ENCODE data around the gene FN3K. TPM values are rescaled to one million over a fixed set of nuclear protein-coding genes. Genes with fewer than 3 reads are reported as not detected.

Gene FN3K
- total and polyA plus RNA-seq, 2 of the 8 experiments (the other 6 are each of a cell fraction or from before 2014, with no cell fraction given), result 0.88 to 14.2 TPM

- DNase-seq (ENCODE audit: low read depth in 1 of 2, low spot score in 2 of 2), result no peak
- Histone ChIP-seq H4K20me1 (replicated peaks in 1 of 2; ENCODE audit: control insufficient read depth in 1 of 2, insufficient read depth in 2 of 2, low read length in 2 of 2) (peaks cover 0 to 1% of the 10 kb centered on the region in 2 experiments), H3K23me2 (ENCODE audit: low read depth, low read length) (no peaks in the 10 kb centered on the region), H3K4ac (replicated peaks; ENCODE audit: insufficient read length, low read depth, low read length) (no peak overlapping the region), H2BK15ac (ENCODE audit: low read length) (no peak overlapping the region), H3K9me3 (ENCODE audit: insufficient read depth in 2 of 2, low read depth in 1 of 2, low read length in 1 of 2) (no peaks in the 10 kb centered on the region), H3K79me1 (ENCODE audit: low read depth, low read length) (no peaks in the 10 kb centered on the region), H3K27me3 (replicated peaks in 1 of 4; ENCODE audit: control insufficient read depth in 3 of 4, extremely low read depth in 1 of 4, insufficient read depth in 3 of 4, low read length in 3 of 4) (no peaks in the 10 kb centered on the region; a peak in 1 of 7 replicates), H3K36me3 (ENCODE audit: control insufficient read depth in 2 of 4, insufficient read depth in 4 of 4, low read length in 3 of 4) (no peaks in the 10 kb centered on the region), H3K4me1 (replicated peaks in 1 of 4; ENCODE audit: control insufficient read depth in 3 of 4, insufficient read depth in 4 of 4, low read length in 3 of 4) (no peaks in the 10 kb centered on the region; a peak in 1 of 7 replicates), H3K4me2 (ENCODE audit: insufficient read depth in 1 of 2, low read depth in 2 of 2, low read length in 2 of 2) (no peak overlapping the region), H3K56ac (replicated peaks; ENCODE audit: insufficient read length, low read depth, low read length) (no peak overlapping the region), H2BK20ac (ENCODE audit: low read length) (no peak overlapping the region), H3K23ac (ENCODE audit: insufficient read length) (no peak overlapping the region), H3K79me2 (ENCODE audit: control insufficient read depth in 1 of 2, insufficient read depth in 2 of 2, low read length in 2 of 2) (no peaks in the 10 kb centered on the region), H3K14ac (ENCODE audit: insufficient read length) (no peak overlapping the region), H3K9ac (replicated peaks in 1 of 4; ENCODE audit: extremely low read depth in 1 of 4, low read depth in 3 of 4, low read length in 3 of 4) (no peak overlapping the region), H4K5ac (ENCODE audit: insufficient read length, low read depth, low read length) (no peak overlapping the region), H2BK5ac (ENCODE audit: low read depth, low read length) (no peak overlapping the region), H3K4me3 (ENCODE audit: extremely low read depth in 1 of 4, insufficient read depth in 2 of 4, low read depth in 3 of 4, low read length in 4 of 4) (no peak overlapping the region), H2AK5ac (ENCODE audit: low read depth, low read length) (no peak overlapping the region), H3K18ac (ENCODE audit: extremely low read depth, low read length) (no peak overlapping the region), H2AFZ (ENCODE audit: low read length) (no peak overlapping the region), H2BK120ac (replicated peaks; ENCODE audit: low read depth, low read length) (no peak overlapping the region), H4K91ac (replicated peaks; ENCODE audit: insufficient read length, low read length) (no peak overlapping the region), H2BK12ac (ENCODE audit: low read depth, low read length) (no peak overlapping the region), H3K27ac (ENCODE audit: low read depth, low read length) (no peak overlapping the region), H4K8ac (ENCODE audit: extremely low read depth, insufficient read depth, low read length) (no peak overlapping the region; the same call in 1 of the 2 replicates)
- 93% methylated on average over 8 of the region's 8 CpGs; no CpG with 5 or more reads in 1 of the 2 experiments for WGBS, 2 experiments (ENCODE audit: extremely low coverage in 1 of 2, insufficient coverage in 1 of 2, insufficient read length in 1 of 2, insufficient replicate concordance in 2 of 2, low coverage in 1 of 2, low lambda C conversion rate in 2 of 2, missing lambda C conversion rate in 1 of 2)
- no peak for FAIRE-seq
- ChIA-PET POLR2A (ENCODE audit: partially characterized antibody) (interaction anchor here (0.7 kb wide), 2 partner anchors 38 to 42 kb away, joined by 3 to 4 read pairs; no protein-coding TSS in a partner anchor), CTCF (ENCODE audit: partially characterized antibody) (interaction anchor here (0.6 to 3.7 kb wide), 10 partner anchors 8 to 295 kb away, joined by 3 to 21 read pairs (median 4); no protein-coding TSS in a partner anchor)
- no peak for TF ChIP-seq ASH2L (IDR thresholded peaks at IDR 0.05; ENCODE audit: low read length)
- no peak for TF ChIP-seq KDM5A (IDR thresholded peaks at IDR 0.05; ENCODE audit: low read length)
- TF ChIP-seq SIRT6 (IDR thresholded peaks at IDR 0.05; ENCODE audit: low read length), result no peak
- TF ChIP-seq EZH2 (IDR thresholded peaks at IDR 0.05; ENCODE audit: low read depth, low read length, severe bottlenecking), result no peak
These were observed 46.3 kb upstream of the FN3K start for GRCh38 chr17:82689077-82689476.

Data from H1 (cell line).